ENCODE data around the gene ANP32A.

The ANP32A gene

GRCh38 chr15:68792901-68793766 is 27.6 kb downstream of the ANP32A start:
- no peak for TF ChIP-seq CTCF (IDR thresholded peaks at IDR 0.05; ENCODE audit: insufficient read depth, low read depth, low read length, missing control alignments)
- DNase-seq (ENCODE audit: low read depth), result peak; percentile 23

GRCh38 chr15:68791431-68792283 is 29.0 kb downstream of the ANP32A start:
- H3K4me3 ChIP-seq (ENCODE audit: low read length), result no peak overlapping the region
- no peak for TF ChIP-seq CTCF (IDR thresholded peaks at IDR 0.05; ENCODE audit: insufficient read depth, low read depth, low read length, missing control alignments)
- no peak for DNase-seq (ENCODE audit: low read depth)

More at GRCh38 chr15:68792901-68793766, 27.6 kb downstream of the ANP32A start:
- no peak overlapping the region for H3K4me3 ChIP-seq (ENCODE audit: low read length)

- no peak for DNase-seq (ENCODE audit: low read depth)
- no peak for TF ChIP-seq CTCF (IDR thresholded peaks at IDR 0.05; ENCODE audit: insufficient read depth, low read depth, low read length, missing control alignments)
- H3K4me3 ChIP-seq (ENCODE audit: low read length), result no peak overlapping the region
Observed at GRCh38 chr15:68790910-68791309, 29.8 kb downstream of the ANP32A start.

GRCh38 chr15:68790242-68790575 is 30.5 kb downstream of the ANP32A start:
- DNase-seq (ENCODE audit: low read depth), result no peak
- no peak for TF ChIP-seq CTCF (IDR thresholded peaks at IDR 0.05; ENCODE audit: insufficient read depth, low read depth, low read length, missing control alignments)
- no peak overlapping the region for H3K4me3 ChIP-seq (ENCODE audit: low read length)

- no peak overlapping the region for H3K4me3 ChIP-seq (ENCODE audit: low read length)
- DNase-seq (ENCODE audit: low read depth), result no peak
- TF ChIP-seq CTCF (IDR thresholded peaks at IDR 0.05; ENCODE audit: insufficient read depth, low read depth, low read length, missing control alignments), result no peak
Observed at GRCh38 chr15:68789534-68790241, 31.0 kb downstream of the ANP32A start.

- peak; percentile 44 for DNase-seq (ENCODE audit: low read depth)
- no peak for TF ChIP-seq CTCF (IDR thresholded peaks at IDR 0.05; ENCODE audit: insufficient read depth, low read depth, low read length, missing control alignments)
- no peak overlapping the region for H3K4me3 ChIP-seq (ENCODE audit: low read length)
Observed at GRCh38 chr15:68789091-68789490, 31.6 kb downstream of the ANP32A start.

Data from epithelial cell of esophagus (primary cell).